NCI-H460 (cell line): ENCODE data around the gene SPSB4. TPM values are rescaled to one million over a fixed set of nuclear protein-coding genes. Genes with fewer than 3 reads are reported as not detected.

Experiments used
- DNase-seq: peaks from one replicate; pipeline ENCODE4 v3.0.0-alpha.2; 2016; ENCODE audit warnings: low read depth; ENCODE audit errors: extremely low read depth
- total RNA-seq: library from RNA; depleted of rRNA; stranded (reverse); fragments of >200 nt; shearing (Covaris generic); gene quantifications from 2 replicates; pipeline ENCODE4 v1.2.3, GENCODE V29; 2014

Gene SPSB4
- total RNA-seq, 1 experiment from 2014 or later: 0.10 TPM

GRCh38 chr3:141052201-141053069, 1.3 kb downstream of the SPSB4 start:
- no peak for DNase-seq

DNA sequence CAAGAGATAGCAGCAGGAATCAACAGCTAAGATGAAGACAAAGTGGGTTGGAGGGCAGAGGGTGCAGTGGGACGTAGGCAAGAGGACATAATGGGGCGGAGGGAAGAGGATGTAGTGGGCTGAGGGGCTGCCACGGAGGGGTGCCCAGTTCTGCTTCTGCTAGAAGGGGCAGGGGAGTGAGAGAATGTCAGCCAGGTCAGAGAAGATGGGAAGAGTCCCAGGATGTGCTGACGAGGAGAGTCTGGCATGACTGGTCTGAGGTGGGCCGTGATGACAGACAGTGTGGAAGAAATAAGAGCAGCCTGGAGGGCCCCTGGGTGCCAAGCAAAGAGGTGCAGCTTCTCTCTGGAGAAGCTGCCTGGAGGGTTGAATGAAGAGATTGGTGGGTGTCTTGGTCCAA, 4.0 kb downstream of the SPSB4 start:
- DNase-seq: no peak

- DNase-seq: no peak
Observed at GRCh38 chr3:141055536-141056445, 4.6 kb downstream of the SPSB4 start.

- DNase-seq: no peak
Observed at GRCh38 chr3:141056751-141057171, 5.6 kb downstream of the SPSB4 start.

- no peak for DNase-seq
Observed at GRCh38 chr3:141057436-141057835, 6.3 kb downstream of the SPSB4 start.

- no peak for DNase-seq
Observed at GRCh38 chr3:141057946-141058800, 7.0 kb downstream of the SPSB4 start.

DNA sequence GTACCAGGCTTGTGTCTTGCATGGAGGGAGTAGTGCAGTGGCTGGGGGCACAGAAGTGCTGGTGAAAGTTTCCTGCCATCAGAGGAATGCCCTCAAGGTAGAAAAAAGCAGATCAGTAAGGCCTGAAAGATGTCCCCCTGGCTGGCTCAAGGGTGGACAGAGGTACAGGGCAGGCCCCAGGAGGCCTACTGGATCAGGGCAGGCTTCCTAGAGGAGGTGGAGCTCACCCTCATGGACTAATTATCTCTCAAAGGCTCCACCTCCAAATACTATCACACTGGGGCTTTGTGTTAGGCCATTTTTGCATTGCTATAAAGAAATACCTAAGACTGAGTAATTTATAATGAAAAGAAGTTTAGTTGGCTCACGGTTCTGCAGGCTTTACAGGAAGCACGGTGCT, 7.8 kb downstream of the SPSB4 start:
- DNase-seq: no peak

- no peak for DNase-seq
Observed at GRCh38 chr3:141059816-141060215, 8.7 kb downstream of the SPSB4 start.

DNA sequence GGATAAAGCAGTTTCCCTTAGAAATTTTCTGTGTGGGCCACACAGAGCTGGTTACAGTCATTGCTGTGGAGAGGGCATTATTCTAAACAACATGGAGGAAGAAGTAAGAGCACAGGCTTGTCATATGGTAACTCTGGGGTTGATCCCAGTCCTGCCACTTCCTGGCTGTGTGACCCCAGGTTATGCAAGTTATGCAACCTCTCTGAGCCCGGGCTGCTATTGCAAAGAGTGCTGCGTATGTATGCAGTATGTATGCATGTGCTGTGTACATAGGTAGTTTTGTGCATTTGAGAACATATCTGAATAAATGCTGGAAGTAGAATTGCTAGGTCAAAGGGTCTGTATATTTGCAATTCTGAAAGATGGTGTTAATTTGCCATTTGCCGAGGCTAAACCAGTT, 9.2 kb downstream of the SPSB4 start:
- DNase-seq: no peak

- DNase-seq: no peak
Observed at GRCh38 chr3:141063831-141064230, 12.7 kb downstream of the SPSB4 start.

- no peak for DNase-seq
Observed at GRCh38 chr3:141064255-141064926, 13.2 kb downstream of the SPSB4 start.

DNA sequence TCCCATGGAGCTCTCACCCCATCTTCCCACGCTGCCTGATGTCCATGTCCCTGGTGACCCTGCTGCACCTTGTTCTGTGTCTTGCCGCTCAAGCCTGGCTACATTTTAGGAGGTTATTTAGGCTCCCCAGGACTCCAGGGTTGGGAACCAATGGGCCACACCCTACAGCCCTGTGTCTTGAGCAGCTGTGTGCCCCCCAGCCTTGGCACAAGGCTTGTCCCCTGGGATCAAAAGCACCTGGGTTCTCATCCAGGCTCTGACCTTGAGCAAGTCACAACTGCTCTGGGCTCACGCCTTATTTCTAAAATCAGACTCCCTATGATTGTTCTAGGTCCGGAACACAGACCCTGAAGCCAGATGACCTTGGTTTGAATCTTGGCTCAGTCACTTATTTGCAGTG, 14.1 kb downstream of the SPSB4 start:
- no peak for DNase-seq

DNA sequence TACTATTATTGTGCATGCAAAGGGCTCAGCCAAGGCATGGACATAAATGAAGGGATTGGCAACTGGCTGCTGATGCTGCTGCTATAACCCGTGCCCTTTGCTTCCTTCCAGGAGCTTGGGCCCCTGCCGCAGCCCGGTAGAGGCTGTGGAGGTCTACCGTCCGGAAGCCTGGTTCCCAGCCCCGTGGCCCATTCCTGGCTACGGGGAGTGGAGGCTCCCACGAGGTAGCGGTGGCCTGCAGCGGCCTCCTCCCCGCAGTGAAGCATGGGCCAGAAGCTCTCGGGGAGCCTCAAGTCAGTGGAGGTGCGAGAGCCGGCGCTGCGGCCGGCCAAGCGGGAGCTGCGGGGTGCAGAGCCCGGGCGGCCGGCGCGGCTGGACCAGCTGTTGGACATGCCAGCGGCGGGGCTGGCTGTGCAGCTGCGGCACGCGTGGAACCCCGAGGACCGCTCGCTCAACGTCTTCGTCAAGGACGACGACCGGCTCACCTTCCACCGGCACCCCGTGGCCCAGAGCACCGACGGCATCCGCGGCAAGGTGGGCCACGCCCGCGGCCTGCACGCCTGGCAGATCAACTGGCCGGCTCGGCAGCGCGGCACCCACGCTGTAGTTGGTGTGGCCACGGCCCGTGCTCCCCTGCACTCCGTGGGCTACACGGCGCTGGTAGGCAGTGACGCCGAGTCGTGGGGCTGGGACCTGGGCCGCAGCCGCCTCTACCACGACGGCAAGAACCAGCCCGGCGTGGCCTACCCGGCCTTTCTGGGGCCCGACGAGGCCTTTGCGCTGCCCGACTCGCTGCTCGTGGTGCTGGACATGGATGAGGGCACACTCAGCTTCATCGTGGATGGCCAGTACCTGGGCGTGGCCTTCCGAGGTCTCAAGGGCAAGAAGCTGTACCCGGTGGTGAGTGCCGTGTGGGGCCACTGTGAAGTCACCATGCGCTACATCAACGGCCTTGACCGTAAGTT, 15.0 kb downstream of the SPSB4 start:
- DNase-seq: no peak

DNA sequence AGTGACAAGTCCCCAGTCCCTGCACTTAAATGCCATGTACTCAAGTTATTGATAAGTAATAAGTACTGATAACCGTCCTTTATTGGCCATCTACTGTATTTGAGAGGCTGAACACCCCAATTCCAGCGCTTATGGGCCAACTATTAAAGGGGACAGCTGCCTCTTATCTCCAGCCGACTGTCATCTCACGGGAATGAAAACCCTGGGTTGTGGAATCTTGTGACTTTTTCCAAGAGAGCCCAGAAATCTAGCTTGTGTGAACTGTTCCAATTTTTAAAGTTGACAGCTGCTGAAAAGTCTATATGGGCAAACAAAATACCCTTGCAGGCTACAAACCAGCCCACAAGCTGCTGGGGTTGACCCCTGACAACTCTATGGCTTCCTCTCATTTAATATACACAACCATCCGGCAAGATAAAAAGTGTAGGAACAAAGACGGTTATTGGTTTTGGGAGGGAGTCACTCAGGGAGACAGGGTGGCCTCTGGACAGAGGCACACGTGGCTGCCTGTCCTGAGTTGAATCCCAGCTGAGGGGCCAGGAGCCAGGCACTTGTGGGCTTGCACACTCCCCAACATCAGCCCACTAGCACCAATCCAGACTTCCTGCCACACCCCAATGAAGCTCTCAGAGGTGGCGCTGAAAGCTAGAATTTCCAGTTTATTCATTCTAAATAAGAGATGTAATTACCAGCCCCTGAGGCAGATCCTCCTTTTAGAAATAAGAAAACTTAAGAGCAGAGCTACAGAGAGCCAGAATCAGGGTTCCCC, 16.2 kb downstream of the SPSB4 start:
- DNase-seq: no peak

- DNase-seq: no peak
Observed at GRCh38 chr3:141070229-141070628, 19.1 kb downstream of the SPSB4 start.

DNA sequence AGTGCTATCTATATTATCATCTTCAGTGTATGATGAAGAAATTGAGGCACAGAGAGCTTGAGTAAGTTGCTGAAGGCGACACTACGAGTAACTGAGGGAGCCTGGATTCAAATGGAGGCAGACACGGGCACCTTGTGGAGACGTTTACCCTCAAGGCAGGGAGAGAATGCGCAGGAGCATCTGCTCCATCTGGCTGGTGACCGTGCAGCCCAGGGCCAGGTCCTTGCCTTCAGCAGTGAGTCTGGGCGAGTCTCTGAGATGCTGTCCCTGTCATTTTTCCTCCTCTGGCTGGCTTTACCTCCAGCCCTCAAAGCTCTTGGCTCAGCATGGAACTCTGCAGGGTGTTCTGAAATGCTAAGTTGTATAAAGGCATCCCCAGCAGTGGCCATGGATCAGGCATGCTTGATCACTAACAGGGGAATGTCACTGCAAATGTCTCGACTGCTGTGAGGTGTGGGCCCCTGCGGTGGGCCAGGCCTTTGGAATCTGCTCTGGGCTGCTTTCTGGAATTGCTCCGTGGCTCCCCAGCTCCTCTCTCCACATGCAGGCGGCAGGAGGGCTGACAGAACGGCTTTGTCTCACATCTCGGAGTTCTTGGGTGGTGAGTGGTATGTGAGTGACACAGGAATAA, 19.7 kb downstream of the SPSB4 start:
- DNase-seq: no peak

- no peak for DNase-seq
Observed at GRCh38 chr3:141071681-141072260, 20.6 kb downstream of the SPSB4 start.
